Measurements from ENCODE around the gene CBX2.
"Not testable (repeated sequence)": the region's sequence is repeated elsewhere in the genome, so short reads cannot be mapped to it uniquely, and the experiment has no call there.

The CBX2 gene

DNA sequence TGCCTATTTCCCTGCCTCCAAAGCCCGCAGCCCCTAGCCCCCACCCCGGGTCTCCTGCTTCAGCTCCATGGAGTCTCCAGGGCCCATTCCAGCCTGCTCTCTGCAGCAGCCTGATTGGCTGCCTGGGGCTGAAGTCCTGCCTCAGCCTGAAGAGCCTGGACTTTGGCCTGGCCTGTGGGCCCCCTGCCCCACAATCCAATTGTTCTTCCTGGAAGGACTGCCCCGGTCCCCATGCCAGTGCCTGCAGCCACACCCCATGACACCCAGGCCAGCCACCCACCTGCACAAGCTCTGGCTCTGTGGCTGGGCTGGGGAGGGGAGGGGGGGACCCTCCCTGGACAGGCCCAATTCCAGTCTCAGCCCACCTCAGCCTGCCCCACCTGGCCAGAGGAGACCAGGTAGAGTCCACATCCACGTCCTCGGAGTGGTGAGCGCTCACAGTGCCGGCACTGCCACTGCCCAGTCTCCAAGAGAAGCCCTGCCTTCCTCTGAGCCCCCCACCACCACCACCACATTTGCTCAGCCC is 34.9 kb upstream of the CBX2 start:
- no peak for DNase-seq (ENCODE audit: low read depth)

GRCh38 chr17:79743614-79744013 is 34.3 kb upstream of the CBX2 start:
- no peak for DNase-seq (ENCODE audit: low read depth)

DNA sequence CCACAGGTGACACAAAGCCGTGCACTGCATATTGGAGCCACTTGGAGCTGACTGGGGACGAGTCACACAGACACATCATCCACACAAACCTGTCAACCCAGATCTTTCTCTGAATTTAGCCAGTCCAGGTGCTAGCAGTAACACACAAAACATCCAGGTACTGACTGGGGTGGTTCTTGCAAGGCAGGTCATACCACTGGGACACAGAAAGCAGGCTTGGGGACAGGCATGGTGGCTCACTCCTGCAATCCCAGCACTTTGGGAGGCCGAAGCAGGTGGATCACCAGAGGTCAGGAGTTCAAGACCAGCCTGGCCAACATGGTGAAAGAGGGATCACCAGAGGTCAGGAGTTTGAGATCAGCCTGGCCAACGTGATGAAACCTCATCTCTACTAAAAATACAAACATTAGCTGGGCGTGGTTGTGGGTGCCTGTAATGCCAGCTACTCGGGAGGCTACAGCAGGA is 32.3 kb upstream of the CBX2 start:
- no peak for DNase-seq (ENCODE audit: low read depth)

DNA sequence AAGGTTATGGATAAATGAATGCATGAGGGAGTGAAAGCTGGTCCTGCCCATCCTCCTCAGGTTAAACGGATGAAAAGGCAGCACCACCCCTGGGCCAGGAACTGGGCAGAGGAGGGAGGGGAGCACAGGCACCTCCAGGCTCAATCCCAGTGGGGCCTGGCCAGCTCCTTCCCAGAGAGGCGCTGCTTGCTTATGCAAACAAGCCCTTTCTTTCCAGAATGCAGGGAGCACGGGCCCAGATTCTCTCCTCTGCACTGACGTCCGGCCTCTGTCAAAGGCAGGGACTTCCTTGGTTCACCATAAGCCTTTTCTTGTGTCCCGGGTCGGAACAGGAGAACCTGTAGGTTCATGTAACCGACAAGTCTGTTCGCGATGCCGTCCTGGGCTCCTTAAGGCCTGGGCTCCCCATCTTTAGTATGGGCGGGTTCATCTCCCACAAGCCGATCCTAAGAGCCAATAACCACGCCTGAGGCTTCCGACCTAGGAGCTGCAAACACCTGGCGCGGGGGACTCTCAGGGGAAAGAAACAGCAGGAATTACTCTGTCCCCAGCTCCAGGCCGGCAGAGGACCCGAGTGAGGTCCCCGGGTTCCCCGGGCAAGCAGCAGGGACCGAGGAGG is 30.9 kb upstream of the CBX2 start:
- DNase-seq (ENCODE audit: low read depth) = no peak

- no peak for DNase-seq (ENCODE audit: low read depth)
These were observed 30.2 kb upstream of the CBX2 start for GRCh38 chr17:79747508-79748294.

GRCh38 chr17:79748295-79749099 is 29.5 kb upstream of the CBX2 start:
- DNase-seq (ENCODE audit: low read depth) = no peak

DNA sequence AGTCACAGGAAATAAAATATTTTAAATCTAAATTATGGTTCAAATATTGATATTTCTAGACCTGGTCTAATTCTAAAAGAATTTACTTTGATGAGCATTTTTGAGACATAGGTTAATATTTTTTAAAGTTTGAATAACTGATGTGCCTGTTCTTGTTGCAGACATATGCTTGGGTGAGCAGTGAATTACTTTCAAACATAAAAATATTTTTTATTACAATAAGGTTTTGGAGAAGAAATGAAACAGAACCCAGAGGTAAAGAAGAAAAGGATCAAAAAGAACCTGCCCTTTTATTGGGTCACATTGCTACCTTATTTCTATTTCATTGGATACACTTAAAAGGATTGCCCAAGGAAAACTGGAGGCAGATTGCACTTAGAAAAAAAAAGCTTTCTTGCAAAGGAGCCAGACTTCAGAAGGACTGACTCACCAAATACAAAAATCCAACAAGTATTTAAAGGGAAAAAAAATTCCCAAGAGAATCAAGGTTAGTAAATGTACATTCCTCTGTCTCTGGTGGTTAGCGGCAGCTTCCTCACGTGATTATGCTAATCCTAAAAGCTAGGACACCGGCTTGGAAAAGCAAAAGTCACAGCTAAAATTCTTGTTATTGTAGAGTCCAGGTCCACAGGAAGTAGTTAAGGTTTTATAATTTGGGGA is 28.7 kb upstream of the CBX2 start:
- DNase-seq (ENCODE audit: low read depth) = peak; percentile 5

DNA sequence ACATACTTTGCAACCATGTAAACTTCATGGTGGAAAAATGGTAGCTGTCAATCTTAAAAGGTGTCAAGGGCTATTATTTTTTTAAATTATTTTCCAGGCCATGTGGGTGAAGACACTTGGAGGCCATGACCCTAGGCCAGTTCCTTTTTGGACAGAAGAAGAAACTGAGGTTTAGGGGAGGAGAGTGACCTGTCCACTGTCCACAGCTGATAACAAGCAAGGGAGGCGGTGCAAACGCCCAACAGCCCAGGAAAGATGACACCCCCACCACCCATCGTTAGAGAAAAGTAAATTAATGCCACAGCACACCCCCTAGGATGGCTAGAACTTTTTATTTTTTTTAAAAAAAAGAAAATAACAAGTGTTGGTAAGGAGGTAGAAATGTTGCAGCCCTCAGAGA is 28.0 kb upstream of the CBX2 start:
- DNase-seq (ENCODE audit: low read depth) = no peak

- DNase-seq (ENCODE audit: low read depth) = no peak
These were observed 27.1 kb upstream of the CBX2 start for GRCh38 chr17:79750650-79751545.

DNA sequence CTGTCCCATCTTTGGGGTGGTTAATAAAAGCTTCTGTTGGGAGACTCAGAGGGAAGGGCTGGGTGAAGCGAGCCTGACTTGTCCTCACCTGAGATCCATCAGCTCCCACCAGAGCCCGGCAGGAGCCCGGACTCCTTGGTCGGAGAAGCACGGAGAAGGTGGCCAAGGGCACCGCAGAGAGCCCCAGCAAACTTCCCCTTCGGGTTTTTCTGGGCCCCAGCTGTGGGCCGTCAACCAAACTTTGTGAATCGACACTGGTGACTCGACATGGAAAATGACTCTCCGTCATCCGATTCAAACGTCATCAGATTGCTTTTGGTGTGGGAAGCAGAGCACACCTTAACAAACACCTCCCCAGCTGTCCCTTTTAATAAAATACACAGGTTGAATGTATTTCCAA is 25.8 kb upstream of the CBX2 start:
- no peak for DNase-seq (ENCODE audit: low read depth)

DNA sequence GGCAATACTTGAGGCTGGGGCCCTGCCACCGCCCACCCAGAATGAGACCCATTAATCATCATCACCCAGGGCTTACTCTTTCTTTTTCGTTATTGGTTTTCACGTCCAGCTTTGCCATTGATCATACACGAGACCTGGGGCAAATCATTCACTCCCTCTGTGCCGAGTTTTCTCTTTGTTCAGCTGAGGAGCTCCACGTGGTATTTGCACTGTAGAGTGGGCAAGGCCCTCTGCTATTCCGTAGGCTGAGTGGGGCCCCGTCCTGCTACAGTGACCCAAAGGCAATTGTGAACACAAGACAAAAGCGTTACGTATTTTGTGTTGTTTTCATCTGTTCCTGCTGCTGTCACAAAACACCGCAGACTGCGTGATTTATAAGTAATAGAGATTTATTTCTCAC is 23.6 kb upstream of the CBX2 start:
- no peak for DNase-seq (ENCODE audit: low read depth)

GRCh38 chr17:79754903-79755302 is 23.0 kb upstream of the CBX2 start:
- DNase-seq (ENCODE audit: low read depth) = not testable (repeated sequence)

GRCh38 chr17:79755591-79755990 is 22.4 kb upstream of the CBX2 start:
- no peak for DNase-seq (ENCODE audit: low read depth)

GRCh38 chr17:79757140-79757745 is 20.7 kb upstream of the CBX2 start:
- no peak for DNase-seq (ENCODE audit: low read depth)

DNA sequence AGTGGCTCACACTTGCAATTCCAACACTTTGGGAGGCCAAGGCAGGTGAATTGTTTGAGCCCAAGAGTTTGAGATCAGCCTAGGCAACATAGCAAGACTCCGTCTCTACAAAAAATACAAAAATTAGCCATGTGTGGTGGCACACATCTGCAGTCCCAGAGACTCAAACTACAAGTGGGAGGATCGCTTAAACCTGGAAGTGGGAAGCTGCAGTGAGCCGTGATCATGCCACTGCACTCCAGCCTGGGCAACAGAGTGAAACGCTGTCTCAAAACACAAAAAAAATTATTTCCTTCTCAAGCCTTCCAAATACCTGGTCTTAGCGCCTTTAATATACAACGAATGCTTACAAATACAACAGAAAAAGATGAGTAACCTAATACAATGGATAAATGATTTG is 19.7 kb upstream of the CBX2 start:
- no peak for DNase-seq (ENCODE audit: low read depth)

DNA sequence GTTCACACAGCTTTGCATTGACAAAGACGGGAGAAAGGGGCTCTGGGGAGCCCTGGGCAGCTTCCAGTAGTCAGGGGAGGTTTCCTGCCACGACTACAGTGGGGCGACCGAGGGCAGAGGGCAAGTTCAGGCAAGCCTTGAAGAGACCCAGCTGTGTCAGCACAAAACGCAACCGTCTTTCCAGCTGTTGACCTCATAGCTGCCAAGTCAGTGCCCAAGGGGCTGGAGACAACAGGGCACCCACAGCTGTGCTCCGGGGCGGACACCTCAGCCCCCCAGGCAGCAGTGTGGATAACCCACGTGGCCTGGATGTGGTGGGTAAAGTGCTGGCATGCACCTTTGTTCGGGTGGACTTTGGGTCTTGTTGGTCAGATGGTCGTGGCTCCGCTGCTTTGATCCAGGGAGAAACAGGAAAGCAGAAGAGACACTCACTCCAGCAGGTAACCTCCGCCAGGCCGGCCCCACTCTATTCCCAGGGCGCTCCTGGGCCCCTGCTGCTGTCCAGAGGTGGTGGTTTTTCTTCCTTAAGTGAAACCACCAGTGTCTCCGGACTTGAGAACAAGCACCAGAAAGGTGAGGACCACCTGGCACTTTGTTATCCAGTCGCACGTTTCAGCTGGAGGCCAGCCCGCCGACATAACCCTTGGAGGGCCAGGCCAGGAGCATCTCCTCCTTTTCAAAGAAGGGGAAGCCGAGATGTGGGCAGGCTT is 17.6 kb upstream of the CBX2 start:
- DNase-seq (ENCODE audit: low read depth) = no peak

DNA sequence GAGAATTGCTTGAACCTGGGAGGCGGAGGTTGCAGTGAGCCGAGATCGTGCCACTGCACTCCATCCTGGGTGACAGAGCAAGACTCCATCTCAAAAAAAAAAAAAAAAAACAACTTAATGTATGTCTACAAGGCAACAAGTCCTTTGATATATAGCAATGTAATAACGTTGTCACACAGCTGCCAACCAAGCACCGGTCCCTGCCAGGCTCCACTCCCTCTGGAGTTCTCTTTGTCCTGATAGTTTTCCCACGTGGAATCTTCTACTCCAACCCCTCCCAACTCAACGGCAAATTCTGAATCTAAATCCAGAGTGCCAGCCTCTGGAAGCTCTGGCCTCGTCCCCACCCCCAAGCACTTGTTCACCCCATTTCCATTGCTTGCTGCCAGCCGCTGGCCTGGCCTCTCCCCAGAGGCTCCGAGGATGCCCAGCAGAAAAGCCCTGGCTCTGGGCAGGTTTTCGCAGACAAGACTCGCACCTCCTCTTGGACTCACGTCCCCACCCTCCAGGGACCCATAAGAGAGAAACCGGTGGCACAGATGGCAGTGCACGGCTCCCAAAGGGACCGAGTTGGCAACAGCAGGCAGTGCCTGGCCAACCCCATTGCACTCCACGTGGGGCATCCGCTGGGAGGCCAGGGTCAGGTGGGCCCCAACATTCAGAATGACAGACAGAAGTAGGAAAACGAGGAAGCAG is 15.9 kb upstream of the CBX2 start:
- DNase-seq (ENCODE audit: low read depth) = no peak

DNA sequence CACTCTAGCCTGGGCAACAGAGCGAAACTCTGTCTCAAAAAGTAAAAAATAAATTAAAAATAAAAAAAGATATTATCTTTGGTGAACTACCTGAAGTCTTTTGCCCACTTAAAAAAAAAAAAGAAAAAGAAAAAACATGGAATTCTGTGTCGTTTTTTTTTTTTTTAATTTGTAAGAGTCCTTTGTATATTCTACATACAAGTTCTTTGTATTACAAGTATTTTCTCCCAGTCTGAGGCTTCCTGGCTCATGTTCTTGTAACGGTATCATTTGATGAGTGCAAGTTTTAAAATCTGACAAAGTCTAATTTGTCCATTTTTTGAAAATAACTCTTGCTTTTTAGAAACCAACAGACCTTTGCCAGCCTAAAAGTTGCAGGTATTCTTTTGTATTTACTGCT is 12.2 kb upstream of the CBX2 start:
- no peak for DNase-seq (ENCODE audit: low read depth)
